HG03097 (cell line): ENCODE data around the gene PYGB.
"Not testable (repeated sequence)": the region's sequence is repeated elsewhere in the genome, so short reads cannot be mapped to it uniquely, and the experiment has no call there.

Experiments used
- ATAC-seq: cut with Tn5 transposase; IDR thresholded peaks from one replicate; pipeline ENCODE4 v1.9.1; 2021; ENCODE audit not compliant: unreplicated experiment, low FRiP score

The PYGB gene

GRCh38 chr20:25227317-25227831 lies 20.5 kb upstream of the PYGB start:
- ATAC-seq = no peak

GRCh38 chr20:25229486-25230165 lies 18.3 kb upstream of the PYGB start:
- ATAC-seq = no peak

- no peak for ATAC-seq
These were observed 17.6 kb upstream of the PYGB start for GRCh38 chr20:25230166-25230831.

- no peak for ATAC-seq
These were observed 14.7 kb upstream of the PYGB start for GRCh38 chr20:25233016-25233772.

- ATAC-seq = not testable (repeated sequence)
These were observed 13.7 kb upstream of the PYGB start for GRCh38 chr20:25234009-25234849.

GRCh38 chr20:25236450-25237304 lies 11.2 kb upstream of the PYGB start:
- no peak for ATAC-seq

GRCh38 chr20:25237610-25238318 lies 10.1 kb upstream of the PYGB start:
- no peak for ATAC-seq

- ATAC-seq = no peak
These were observed 9.4 kb upstream of the PYGB start for GRCh38 chr20:25238319-25239037.

- no peak for ATAC-seq
These were observed 8.2 kb upstream of the PYGB start for GRCh38 chr20:25239387-25240370.

- ATAC-seq = not testable (repeated sequence)
These were observed 6.8 kb upstream of the PYGB start for GRCh38 chr20:25240851-25241658.

GRCh38 chr20:25241659-25241955 lies 6.3 kb upstream of the PYGB start:
- ATAC-seq = not testable (repeated sequence)

GRCh38 chr20:25242231-25242630 lies 5.7 kb upstream of the PYGB start:
- ATAC-seq = no peak

GRCh38 chr20:25243416-25243979 lies 4.4 kb upstream of the PYGB start:
- ATAC-seq = no peak

- no peak for ATAC-seq
These were observed 2.9 kb upstream of the PYGB start for GRCh38 chr20:25244976-25245375.

GRCh38 chr20:25245461-25245860 lies 2.4 kb upstream of the PYGB start:
- ATAC-seq = no peak
